ENCODE data around the gene CWC25.
"Not testable (repeated sequence)": the region's sequence is repeated elsewhere in the genome, so short reads cannot be mapped to it uniquely, and the experiment has no call there.

Gene CWC25

GRCh38 chr17:38797158-38797490, 28.0 kb downstream of the CWC25 start:
- TF ChIP-seq CTCF (IDR thresholded peaks at IDR 0.05; ENCODE audit: low read length, missing control alignments) = no peak
- peak overlapping the region; percentile 6 for H3K4me3 ChIP-seq (replicated peaks; ENCODE audit: low read depth, low read length)
- DNase-seq (ENCODE audit: low read depth) = peak; percentile 17

GRCh38 chr17:38796451-38797157, 28.5 kb downstream of the CWC25 start:
- no peak overlapping the region for H3K4me3 ChIP-seq (replicated peaks; ENCODE audit: low read depth, low read length)
- TF ChIP-seq CTCF (IDR thresholded peaks at IDR 0.05; ENCODE audit: low read length, missing control alignments) = no peak
- DNase-seq (ENCODE audit: low read depth) = no peak

- no peak for TF ChIP-seq CTCF (IDR thresholded peaks at IDR 0.05; ENCODE audit: low read length, missing control alignments)
- H3K4me3 ChIP-seq (replicated peaks; ENCODE audit: low read depth, low read length) = no peak overlapping the region
- DNase-seq (ENCODE audit: low read depth) = no peak
Measured at GRCh38 chr17:38794221-38794620, 30.9 kb downstream of the CWC25 start.

GRCh38 chr17:38791162-38791561, 34.0 kb downstream of the CWC25 start:
- DNase-seq (ENCODE audit: low read depth) = no peak
- H3K4me3 ChIP-seq (replicated peaks; ENCODE audit: low read depth, low read length) = no peak overlapping the region
- no peak for TF ChIP-seq CTCF (IDR thresholded peaks at IDR 0.05; ENCODE audit: low read length, missing control alignments)

GRCh38 chr17:38790148-38790707, 34.9 kb downstream of the CWC25 start:
- DNase-seq (ENCODE audit: low read depth); H3K4me3 ChIP-seq (replicated peaks; ENCODE audit: low read depth, low read length): not testable (repeated sequence)

GRCh38 chr17:38789185-38789584, 35.9 kb downstream of the CWC25 start:
- H3K4me3 ChIP-seq (replicated peaks; ENCODE audit: low read depth, low read length) = no peak overlapping the region
- no peak for DNase-seq (ENCODE audit: low read depth)
- no peak for TF ChIP-seq CTCF (IDR thresholded peaks at IDR 0.05; ENCODE audit: low read length, missing control alignments)

GRCh38 chr17:38787999-38788398, 37.1 kb downstream of the CWC25 start:
- H3K4me3 ChIP-seq (replicated peaks; ENCODE audit: low read depth, low read length); DNase-seq (ENCODE audit: low read depth): not testable (repeated sequence)

- H3K4me3 ChIP-seq (replicated peaks; ENCODE audit: low read depth, low read length) = no peak overlapping the region
- no peak for TF ChIP-seq CTCF (IDR thresholded peaks at IDR 0.05; ENCODE audit: low read length, missing control alignments)
- DNase-seq (ENCODE audit: low read depth) = no peak
Measured at GRCh38 chr17:38786372-38786771, 38.7 kb downstream of the CWC25 start.

Data from fibroblast of pulmonary artery (primary cell).